Measurements from ENCODE around the gene MYBPHL. TPM values are rescaled to one million over a fixed set of nuclear protein-coding genes. Genes with fewer than 3 reads are reported as not detected.

Gene MYBPHL
- total and polyA plus RNA-seq, 2 experiments from 2014 or later: not detected

DNA sequence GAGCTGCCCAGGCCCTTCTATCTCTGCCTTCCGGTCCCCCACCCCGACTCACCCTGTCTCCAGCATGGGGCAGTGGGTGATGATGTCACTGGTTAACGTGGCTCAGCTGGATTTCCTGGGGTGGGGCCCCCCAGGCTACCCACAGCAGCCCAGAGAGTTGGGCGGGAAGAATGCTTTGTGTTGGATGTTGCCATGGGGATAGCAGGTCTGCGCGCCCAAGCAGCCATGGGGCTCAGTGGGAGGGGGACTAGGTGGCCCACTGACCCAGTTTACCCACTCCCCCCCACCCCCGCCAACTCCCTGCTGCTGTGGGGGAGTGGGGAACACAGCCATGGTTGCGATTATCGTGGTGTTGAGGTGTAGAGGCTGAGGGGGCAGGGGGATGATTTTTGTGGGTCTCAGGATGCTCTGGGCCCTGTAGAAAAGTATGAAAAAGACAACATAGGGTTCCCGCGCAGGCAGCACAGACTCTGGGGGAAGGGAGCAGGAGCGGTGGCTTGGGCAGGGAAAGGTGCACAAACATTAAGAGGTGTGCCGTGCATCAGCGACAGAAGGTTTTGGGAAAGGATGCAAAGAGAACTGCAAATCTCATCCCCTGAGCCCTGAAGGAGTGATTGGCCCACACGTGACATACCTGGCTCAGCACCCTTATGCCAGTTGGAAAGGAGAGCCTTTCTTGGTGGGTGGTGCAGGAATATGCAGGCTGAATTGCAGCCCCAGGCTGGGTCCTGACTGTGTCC lies 49.0 kb downstream of the MYBPHL start:
- Histone ChIP-seq H3K36me3 (ENCODE audit: insufficient read depth) (no peaks in the 10 kb centered on the region; the same call in 1 of the 2 replicates), H2AFZ (no peak overlapping the region), H3K27me3 (ENCODE audit: insufficient read depth) (no peaks in the 10 kb centered on the region), H4K20me1 (replicated peaks; ENCODE audit: insufficient read depth) (no peaks in the 10 kb centered on the region; the same call in 1 of the 2 replicates), H3K4me1 (ENCODE audit: insufficient read depth) (peaks cover 25% of the 10 kb centered on the region), H3K79me2 (replicated peaks; ENCODE audit: insufficient read depth) (peaks cover 19% of the 10 kb centered on the region; the same call in 1 of the 2 replicates), H3K4me2 (no peak overlapping the region), H3K27ac (ENCODE audit: low read depth) (peak overlapping the region; percentile 39; the same call in 1 of the 2 replicates), H3F3A (replicated peaks; ENCODE audit: low read depth) (0 out of 2 replicates have a peak, but pooled peaks cover 5% of the 10 kb centered on the region), H3K4me3 (no peak overlapping the region), H3K9me2 (ENCODE audit: insufficient read depth) (no peaks in the 10 kb centered on the region)
- DNase-seq (ENCODE audit: low spot score) (no peak), ATAC-seq (no peak)
- Mint-ChIP-seq H3K9me3 (no peaks in the 10 kb centered on the region; the same call in 2 of the 3 replicates), H3K27ac (peak overlapping the region; percentile 56; the same call in 1 of the 2 replicates), H3K4me1 (peaks cover 44% of the 10 kb centered on the region), H3K36me3 (ENCODE audit: low read depth) (peaks cover 3% of the 10 kb centered on the region), H3K27me3 (ENCODE audit: insufficient read depth, low read depth, poor library complexity) (peaks cover 13% of the 10 kb centered on the region), H3K4me3 (no peak overlapping the region)
- no peak for TF ChIP-seq JUNB (IDR thresholded peaks at IDR 0.05; ENCODE audit: unreplicated experiment)
- no peak for TF ChIP-seq ZNF114 (CRISPR knock-in tag; IDR thresholded peaks at IDR 0.05)
- no peak for TF ChIP-seq POLR2AphosphoS5 (IDR thresholded peaks at IDR 0.05; ENCODE audit: low read depth)
- TF ChIP-seq EZH2 (IDR thresholded peaks at IDR 0.05; ENCODE audit: low read depth, unreplicated experiment): no peak
- no peak for TF ChIP-seq STAT1 (IDR thresholded peaks at IDR 0.05; ENCODE audit: unreplicated experiment)
- TF ChIP-seq CTCF (conservative IDR thresholded peaks at IDR 0.05; ENCODE audit: low read depth in 2 of 2): no peak
- TF ChIP-seq EZH2phosphoT487 (IDR thresholded peaks at IDR 0.05; ENCODE audit: unreplicated experiment): no peak
- TF ChIP-seq, protein P1, sequence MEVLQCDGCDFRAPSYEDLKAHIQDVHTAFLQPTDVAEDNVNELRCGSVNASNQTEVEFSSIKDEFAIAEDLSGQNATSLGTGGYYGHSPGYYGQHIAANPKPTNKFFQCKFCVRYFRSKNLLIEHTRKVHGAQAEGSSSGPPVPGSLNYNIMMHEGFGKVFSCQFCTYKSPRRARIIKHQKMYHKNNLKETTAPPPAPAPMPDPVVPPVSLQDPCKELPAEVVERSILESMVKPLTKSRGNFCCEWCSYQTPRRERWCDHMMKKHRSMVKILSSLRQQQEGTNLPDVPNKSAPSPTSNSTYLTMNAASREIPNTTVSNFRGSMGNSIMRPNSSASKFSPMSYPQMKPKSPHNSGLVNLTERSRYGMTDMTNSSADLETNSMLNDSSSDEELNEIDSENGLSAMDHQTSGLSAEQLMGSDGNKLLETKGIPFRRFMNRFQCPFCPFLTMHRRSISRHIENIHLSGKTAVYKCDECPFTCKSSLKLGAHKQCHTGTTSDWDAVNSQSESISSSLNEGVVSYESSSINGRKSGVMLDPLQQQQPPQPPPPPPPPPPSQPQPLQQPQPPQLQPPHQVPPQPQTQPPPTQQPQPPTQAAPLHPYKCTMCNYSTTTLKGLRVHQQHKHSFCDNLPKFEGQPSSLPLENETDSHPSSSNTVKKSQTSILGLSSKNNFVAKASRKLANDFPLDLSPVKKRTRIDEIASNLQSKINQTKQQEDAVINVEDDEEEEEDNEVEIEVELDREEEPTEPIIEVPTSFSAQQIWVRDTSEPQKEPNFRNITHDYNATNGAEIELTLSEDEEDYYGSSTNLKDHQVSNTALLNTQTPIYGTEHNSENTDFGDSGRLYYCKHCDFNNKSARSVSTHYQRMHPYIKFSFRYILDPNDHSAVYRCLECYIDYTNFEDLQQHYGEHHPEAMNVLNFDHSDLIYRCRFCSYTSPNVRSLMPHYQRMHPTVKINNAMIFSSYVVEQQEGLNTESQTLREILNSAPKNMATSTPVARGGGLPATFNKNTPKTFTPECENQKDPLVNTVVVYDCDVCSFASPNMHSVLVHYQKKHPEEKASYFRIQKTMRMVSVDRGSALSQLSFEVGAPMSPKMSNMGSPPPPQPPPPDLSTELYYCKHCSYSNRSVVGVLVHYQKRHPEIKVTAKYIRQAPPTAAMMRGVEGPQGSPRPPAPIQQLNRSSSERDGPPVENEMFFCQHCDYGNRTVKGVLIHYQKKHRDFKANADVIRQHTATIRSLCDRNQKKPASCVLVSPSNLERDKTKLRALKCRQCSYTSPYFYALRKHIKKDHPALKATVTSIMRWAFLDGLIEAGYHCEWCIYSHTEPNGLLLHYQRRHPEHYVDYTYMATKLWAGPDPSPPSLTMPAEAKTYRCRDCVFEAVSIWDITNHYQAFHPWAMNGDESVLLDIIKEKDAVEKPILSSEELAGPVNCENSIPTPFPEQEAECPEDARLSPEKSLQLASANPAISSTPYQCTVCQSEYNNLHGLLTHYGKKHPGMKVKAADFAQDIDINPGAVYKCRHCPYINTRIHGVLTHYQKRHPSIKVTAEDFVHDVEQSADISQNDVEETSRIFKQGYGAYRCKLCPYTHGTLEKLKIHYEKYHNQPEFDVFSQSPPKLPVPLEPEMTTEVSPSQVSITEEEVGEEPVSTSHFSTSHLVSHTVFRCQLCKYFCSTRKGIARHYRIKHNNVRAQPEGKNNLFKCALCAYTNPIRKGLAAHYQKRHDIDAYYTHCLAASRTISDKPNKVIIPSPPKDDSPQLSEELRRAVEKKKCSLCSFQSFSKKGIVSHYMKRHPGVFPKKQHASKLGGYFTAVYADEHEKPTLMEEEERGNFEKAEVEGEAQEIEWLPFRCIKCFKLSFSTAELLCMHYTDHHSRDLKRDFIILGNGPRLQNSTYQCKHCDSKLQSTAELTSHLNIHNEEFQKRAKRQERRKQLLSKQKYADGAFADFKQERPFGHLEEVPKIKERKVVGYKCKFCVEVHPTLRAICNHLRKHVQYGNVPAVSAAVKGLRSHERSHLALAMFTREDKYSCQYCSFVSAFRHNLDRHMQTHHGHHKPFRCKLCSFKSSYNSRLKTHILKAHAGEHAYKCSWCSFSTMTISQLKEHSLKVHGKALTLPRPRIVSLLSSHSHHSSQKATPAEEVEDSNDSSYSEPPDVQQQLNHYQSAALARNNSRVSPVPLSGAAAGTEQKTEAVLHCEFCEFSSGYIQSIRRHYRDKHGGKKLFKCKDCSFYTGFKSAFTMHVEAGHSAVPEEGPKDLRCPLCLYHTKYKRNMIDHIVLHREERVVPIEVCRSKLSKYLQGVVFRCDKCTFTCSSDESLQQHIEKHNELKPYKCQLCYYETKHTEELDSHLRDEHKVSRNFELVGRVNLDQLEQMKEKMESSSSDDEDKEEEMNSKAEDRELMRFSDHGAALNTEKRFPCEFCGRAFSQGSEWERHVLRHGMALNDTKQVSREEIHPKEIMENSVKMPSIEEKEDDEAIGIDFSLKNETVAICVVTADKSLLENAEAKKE (CRISPR knock-in tag; IDR thresholded peaks at IDR 0.05): no peak
- no peak for TF ChIP-seq NANOG (IDR thresholded peaks at IDR 0.05; ENCODE audit: borderline replicate concordance)
- no peak for TF ChIP-seq ETS1 (IDR thresholded peaks at IDR 0.05)
- TF ChIP-seq CREB1 (CRISPR knock-in tag; IDR thresholded peaks at IDR 0.05; ENCODE audit: low read depth): no peak
- TF ChIP-seq ZNF331 (CRISPR knock-in tag; IDR thresholded peaks at IDR 0.05; ENCODE audit: low read depth): no peak

Measured in GM23338 (cell line).